GM12891 (cell line): Measurements from ENCODE around the gene TERB1.
A peak's percentile ranks its signal among the peaks of the same experiment; 100 is the strongest.
"Not testable (repeated sequence)": the region's sequence is repeated elsewhere in the genome, so short reads cannot be mapped to it uniquely, and the experiment has no call there.

ENCODE experiments used
- DNase-seq: peaks from one replicate; pipeline ENCODE4 v3.0.0; 2011; ENCODE audit warnings: low spot score; ENCODE audit not compliant: insufficient read length
- FAIRE-seq: peaks from 2 replicates; lab custom pipeline; 2011; peaks lifted over from hg19 to GRCh38; lab: Jason Lieb, UNC
- PAX5 ChIP-seq: IDR thresholded peaks from 2 replicates; pipeline ENCODE4 v1.6.1; 2011; ENCODE audit warnings: low read length, moderate library complexity, mild to moderate bottlenecking; ENCODE audit not compliant: insufficient read depth, severe bottlenecking
- POLR2A ChIP-seq: IDR thresholded peaks from 2 replicates; pipeline ENCODE4 v1.6.1; 2011; ENCODE audit warnings: low read depth, low read length, control low read depth
- POLR2AphosphoS5 ChIP-seq: IDR thresholded peaks from 2 replicates; pipeline ENCODE4 v1.6.1; 2011; ENCODE audit warnings: low read depth, low read length, control low read depth
- POU2F2 ChIP-seq: IDR thresholded peaks from 2 replicates; pipeline ENCODE4 v1.6.1; 2011; ENCODE audit warnings: low read depth, mild to moderate bottlenecking, control low read depth, low read length, moderate library complexity
- SPI1 ChIP-seq: IDR thresholded peaks from 2 replicates; pipeline ENCODE4 v1.6.1; 2011; ENCODE audit warnings: low read depth, low read length, control low read depth
- TAF1 ChIP-seq: IDR thresholded peaks from 2 replicates; pipeline ENCODE4 v1.6.1; 2011; ENCODE audit warnings: low read depth, low read length, control low read depth

The TERB1 gene

DNA sequence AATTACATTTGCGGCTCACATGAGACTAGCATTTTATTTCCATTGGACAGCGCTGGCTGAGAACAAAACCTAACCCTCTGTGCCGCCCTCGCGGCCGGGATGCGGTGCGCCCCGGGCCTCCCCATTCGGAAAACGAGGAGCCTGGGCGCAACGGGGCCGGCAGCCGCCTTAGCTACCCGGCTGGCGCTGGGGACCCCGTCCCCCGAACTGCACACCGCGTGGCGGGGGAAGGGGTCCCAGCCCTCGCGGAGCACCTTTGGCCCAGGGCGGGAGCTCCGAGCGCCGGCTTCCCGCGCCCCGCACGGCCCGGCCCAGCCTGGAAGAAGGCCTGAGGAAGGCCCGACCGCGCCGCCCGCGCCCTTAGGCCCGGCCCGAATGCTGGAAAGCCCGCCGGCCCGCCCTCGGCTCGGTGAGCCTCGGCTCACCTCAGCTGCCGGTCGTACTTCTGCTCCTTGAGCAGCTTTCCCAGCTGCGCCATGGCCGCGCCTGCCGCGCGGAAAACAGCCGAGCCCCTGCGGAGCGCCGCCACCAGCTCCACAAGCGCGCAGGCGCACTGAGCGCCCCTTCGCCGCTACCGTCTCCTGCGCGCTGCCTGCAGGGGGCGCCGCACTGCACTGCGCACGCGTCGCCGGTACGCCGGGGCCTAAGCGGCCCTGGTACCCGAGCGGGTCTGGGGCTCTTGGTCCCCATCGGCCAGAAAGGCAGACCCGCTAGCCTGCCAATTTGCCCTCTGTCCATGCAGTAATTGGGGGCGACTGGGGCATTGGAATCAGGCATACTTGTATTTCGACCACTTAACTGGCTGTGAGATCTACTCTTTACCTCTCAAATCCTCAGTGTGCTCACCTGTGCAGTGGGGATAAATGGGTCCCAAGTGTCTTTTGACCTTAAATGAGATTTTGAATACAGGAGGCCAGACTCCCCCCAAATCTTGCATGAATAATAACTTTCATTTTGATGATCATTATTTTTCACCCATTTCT, 29.3 kb upstream of the TERB1 start, which contains the start of gene NAE1:
NAE1 (minus strand) TSS at position 555 of the 983 bp plus-strand sequence; CDS start at position 478, 77 bp downstream.
- peak; percentile 99 for FAIRE-seq
- peak; percentile 64; the same call in 1 of the 2 replicates for TF ChIP-seq POLR2A
- peak; percentile 68; the same call in 1 of the 2 replicates for TF ChIP-seq POLR2AphosphoS5
- TF ChIP-seq TAF1, result peak; percentile 23; the same call in 1 of the 2 replicates
- TF ChIP-seq PAX5, result no peak
- no peak for TF ChIP-seq POU2F2
- TF ChIP-seq SPI1, result no peak
- peak; percentile 93 for DNase-seq

DNA sequence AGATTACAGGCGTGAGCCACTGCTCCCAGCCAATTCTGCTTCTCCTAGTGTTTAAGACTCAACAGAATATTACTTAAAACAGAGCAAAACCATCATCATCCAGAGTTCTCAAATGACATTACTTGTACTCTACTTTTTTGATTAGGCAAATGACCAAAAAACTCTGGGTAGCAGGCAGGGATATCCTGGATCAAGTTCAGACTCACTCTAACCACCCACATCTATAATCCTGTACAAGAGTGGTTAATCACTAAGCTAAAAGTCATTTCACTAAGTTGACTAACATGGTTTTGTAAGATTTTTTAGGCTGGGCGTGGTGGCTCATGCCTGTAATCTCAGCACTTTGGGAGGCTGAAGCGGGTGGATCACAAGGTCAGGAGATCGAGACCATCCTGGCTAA, 22.6 kb upstream of the TERB1 start:
- no peak for FAIRE-seq
- no peak for DNase-seq
- TF ChIP-seq PAX5 (no peak), POLR2AphosphoS5 (no peak), SPI1 (no peak), POLR2A (no peak), TAF1 (no peak)

DNA sequence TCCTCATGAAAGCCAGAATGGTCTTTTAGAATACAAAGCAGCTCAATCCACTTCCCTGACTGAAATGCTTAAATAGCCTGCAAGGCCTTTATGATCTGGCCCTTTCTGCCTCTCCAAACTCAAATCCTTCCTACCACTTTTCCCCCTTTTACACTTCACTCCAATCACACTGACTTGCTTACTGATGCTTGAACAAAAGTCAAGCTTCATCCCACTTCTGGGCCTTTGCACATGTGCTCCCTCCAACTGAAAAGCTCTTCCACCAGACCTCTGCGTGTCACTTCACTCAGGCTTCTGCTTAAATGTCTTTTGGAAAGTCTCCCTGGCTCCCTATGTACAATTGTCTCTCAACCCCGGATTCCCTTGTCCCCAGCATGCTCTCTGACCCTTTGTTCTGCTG, 13.3 kb upstream of the TERB1 start:
- TF ChIP-seq POLR2A (no peak), POU2F2 (no peak), PAX5 (no peak), SPI1 (no peak), TAF1 (no peak), POLR2AphosphoS5 (no peak)
- FAIRE-seq, result no peak
- no peak for DNase-seq

DNA sequence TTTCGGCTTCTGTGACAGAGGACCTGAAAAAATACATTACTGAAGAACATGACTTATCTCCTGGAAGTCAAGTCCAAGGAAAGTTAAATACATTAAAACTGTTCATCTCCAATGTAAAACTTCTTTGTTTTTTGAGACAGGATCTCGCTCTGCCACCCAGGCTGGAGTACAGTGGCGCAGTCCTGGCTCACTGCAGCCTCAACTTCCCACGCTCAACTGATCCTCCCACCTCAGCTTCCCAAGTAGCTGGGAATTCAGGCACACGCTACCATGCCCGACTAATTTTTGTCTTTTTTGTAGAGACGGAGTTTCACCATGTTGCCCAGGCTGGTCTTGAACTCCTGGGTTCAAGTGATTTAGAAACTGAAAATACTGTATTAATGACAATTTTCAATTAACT, 9.7 kb upstream of the TERB1 start:
- TF ChIP-seq PAX5 (no peak), POLR2AphosphoS5 (no peak), SPI1 (no peak), TAF1 (no peak), POU2F2 (no peak), POLR2A (no peak)
- DNase-seq (no peak), FAIRE-seq (no peak)

DNA sequence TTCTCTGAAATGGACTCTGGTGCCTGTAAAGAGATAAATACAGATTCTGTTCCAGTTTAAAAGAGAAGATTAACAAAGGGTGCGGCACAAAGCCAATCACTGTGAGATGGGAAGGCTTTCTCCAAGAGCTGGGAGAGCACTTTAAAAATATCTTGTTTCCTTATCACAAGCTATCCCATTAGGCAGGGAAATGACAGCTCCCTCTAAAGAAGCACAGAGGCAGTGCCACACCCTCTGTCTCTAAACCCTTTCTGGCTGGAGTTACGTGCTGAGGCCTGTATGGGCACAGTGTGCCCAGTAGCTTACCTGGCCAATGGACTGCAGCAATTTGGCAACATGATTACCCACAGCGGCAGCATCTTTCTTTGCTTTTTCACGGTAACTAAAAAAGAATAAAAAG, 9.0 kb upstream of the TERB1 start:
- no peak for DNase-seq
- no peak for FAIRE-seq
- no peak for TF ChIP-seq POLR2A
- TF ChIP-seq SPI1, result no peak
- no peak for TF ChIP-seq TAF1
- TF ChIP-seq PAX5, result no peak
- no peak for TF ChIP-seq POLR2AphosphoS5
- no peak for TF ChIP-seq POU2F2

DNA sequence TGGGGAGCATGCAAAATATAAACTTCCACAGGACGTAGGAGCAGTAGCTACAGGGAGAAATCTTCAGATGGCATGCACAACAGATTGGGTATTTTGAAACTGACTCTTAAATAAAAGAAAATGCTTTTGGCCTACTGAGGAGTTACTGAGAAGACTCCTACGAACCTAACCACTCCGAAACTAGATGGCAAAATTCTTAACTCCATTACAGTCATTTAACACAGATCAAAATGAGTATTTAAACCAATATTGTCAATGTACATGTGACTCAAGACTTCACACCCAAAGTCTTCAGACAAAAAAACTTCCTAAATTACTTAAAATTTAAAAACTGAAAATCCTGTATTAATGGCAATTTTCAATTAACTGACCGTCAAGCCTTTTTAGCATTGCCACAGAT, 8.4 kb upstream of the TERB1 start:
- no peak for DNase-seq
- no peak for FAIRE-seq
- TF ChIP-seq TAF1 (no peak), SPI1 (no peak), POLR2AphosphoS5 (no peak), PAX5 (no peak), POLR2A (no peak), POU2F2 (no peak)

DNA sequence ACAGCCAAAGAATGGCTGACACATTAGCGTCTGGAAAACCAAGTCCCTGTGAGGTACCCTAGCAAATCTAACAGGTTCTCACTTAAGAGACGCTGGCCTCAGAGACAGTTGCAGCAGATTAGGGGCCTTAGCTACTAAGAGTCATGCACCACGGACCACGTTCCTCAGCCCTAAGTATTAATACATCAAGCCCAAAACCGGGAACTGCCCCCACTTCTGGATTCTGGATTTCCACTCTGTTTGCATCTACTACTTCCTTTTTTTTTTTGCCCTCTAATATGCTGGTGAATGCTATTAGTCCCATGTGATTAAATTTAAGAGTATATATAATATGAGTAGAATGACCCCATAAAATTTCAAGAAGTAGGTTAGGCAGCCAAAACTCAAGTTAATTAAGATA, 775 bp upstream of the TERB1 start:
- no peak for DNase-seq
- TF ChIP-seq PAX5 (no peak), SPI1 (no peak), TAF1 (no peak), POLR2A (no peak), POLR2AphosphoS5 (no peak), POU2F2 (no peak)

DNA sequence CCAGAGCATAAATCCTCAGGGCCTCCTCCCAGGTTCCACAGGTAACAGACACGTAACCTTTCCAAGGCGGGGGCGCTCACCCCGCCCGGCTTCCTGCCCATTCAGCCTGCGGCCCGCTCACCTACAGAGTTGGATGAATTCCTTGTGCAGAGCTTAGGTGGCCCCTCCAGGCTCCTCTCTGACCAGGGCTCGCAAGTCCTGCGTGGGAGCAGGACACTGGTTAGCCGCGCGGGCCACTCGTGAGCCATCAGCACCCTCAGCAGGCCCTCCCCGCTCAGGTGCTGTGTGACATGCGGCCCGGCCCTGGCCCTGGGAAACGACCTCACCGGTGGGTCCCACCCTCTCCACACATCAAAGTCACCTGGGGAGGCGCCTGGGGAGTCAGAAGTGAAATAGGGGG, 528 bp downstream of the TERB1 start:
- DNase-seq, result no peak
- TF ChIP-seq POU2F2 (no peak), POLR2A (no peak), POLR2AphosphoS5 (no peak), TAF1 (no peak), SPI1 (no peak), PAX5 (no peak)
- no peak for FAIRE-seq

More for the DNA sequence above, 775 bp upstream of the TERB1 start:
- FAIRE-seq, result no peak

DNA sequence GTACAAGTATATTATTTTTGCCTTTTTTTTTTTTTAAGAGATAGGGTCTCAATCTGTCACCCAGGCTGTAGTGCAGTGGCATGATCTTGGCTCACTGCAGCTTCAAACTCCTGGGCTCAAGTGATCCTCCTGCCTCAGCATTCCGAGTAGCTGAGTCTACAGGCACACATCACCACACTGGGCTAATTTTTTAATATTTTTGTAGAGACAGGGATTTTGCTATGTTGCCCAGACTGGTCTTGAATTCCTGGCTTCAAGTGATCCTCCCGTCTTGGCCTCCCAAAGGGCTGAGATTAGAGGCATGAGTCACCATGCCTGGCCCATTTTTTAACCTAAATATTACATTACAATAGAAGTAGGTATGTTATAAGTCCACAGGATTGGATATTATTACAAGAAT, 3.2 kb downstream of the TERB1 start:
- no peak for FAIRE-seq
- no peak for DNase-seq
- TF ChIP-seq POLR2A, result no peak
- no peak for TF ChIP-seq POLR2AphosphoS5
- TF ChIP-seq PAX5, result no peak
- no peak for TF ChIP-seq SPI1
- no peak for TF ChIP-seq TAF1
- no peak for TF ChIP-seq POU2F2

DNA sequence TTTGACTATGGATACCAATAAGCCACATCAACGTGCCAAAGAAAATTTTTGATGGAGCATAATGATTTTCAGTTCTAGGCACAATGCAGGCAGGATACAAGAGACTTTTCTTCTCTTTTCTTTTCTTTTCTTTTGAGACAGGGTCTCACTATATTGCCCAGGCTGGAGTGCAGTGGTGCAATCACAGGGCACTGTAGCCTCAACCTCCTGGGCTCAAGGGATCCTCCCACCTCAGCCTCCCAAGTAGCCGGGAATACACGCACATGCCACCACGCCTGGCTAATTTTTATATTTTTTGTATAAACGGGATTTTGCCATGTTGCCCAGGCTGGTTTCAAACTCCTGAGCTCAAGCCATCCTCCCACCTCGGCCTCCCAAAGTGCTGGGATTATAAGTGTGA, 7.4 kb downstream of the TERB1 start:
- not testable (repeated sequence) for DNase-seq, FAIRE-seq
